HG02588 (cell line): ENCODE data around the gene MOB3B.
"Not testable (repeated sequence)": the region's sequence is repeated elsewhere in the genome, so short reads cannot be mapped to it uniquely, and the experiment has no call there.

ENCODE experiments used
- ATAC-seq: cut with Tn5 transposase; IDR thresholded peaks from one replicate; pipeline ENCODE4 v1.9.1; 2021; ENCODE audit warnings: mild to moderate bottlenecking, moderate library complexity; ENCODE audit not compliant: unreplicated experiment

MOB3B gene

GRCh38 chr9:27482709-27483108, 46.9 kb downstream of the MOB3B start:
- ATAC-seq, result no peak

GRCh38 chr9:27478322-27478721, 51.3 kb downstream of the MOB3B start:
- no peak for ATAC-seq

- no peak for ATAC-seq
Measured at GRCh38 chr9:27476870-27477515, 52.6 kb downstream of the MOB3B start.

GRCh38 chr9:27475057-27475595, 54.5 kb downstream of the MOB3B start:
- ATAC-seq, result no peak

- no peak for ATAC-seq
Measured at GRCh38 chr9:27474305-27474704, 55.3 kb downstream of the MOB3B start.

- no peak for ATAC-seq
Measured at GRCh38 chr9:27473111-27473529, 56.5 kb downstream of the MOB3B start.

- ATAC-seq, result no peak
Measured at GRCh38 chr9:27472195-27472594, 57.4 kb downstream of the MOB3B start.

GRCh38 chr9:27471789-27472188, 57.8 kb downstream of the MOB3B start:
- no peak for ATAC-seq

- no peak for ATAC-seq
Measured at GRCh38 chr9:27471366-27471765, 58.2 kb downstream of the MOB3B start.

GRCh38 chr9:27470291-27470856, 59.2 kb downstream of the MOB3B start:
- no peak for ATAC-seq

GRCh38 chr9:27469550-27469949, 60.1 kb downstream of the MOB3B start:
- no peak for ATAC-seq

- no peak for ATAC-seq
Measured at GRCh38 chr9:27468462-27469110, 61.0 kb downstream of the MOB3B start.

- ATAC-seq, result no peak
Measured at GRCh38 chr9:27468000-27468399, 61.6 kb downstream of the MOB3B start.

GRCh38 chr9:27467486-27467885, 62.1 kb downstream of the MOB3B start:
- ATAC-seq, result no peak

GRCh38 chr9:27466516-27466915, 63.1 kb downstream of the MOB3B start:
- not testable (repeated sequence) for ATAC-seq

- not testable (repeated sequence) for ATAC-seq
Measured at GRCh38 chr9:27464950-27465349, 64.7 kb downstream of the MOB3B start.

- no peak for ATAC-seq
Measured at GRCh38 chr9:27462846-27463245, 66.8 kb downstream of the MOB3B start.

GRCh38 chr9:27462434-27462833, 67.2 kb downstream of the MOB3B start:
- ATAC-seq, result no peak

- peak; percentile 83 for ATAC-seq
Measured at GRCh38 chr9:27460226-27461023, 69.2 kb downstream of the MOB3B start.

GRCh38 chr9:27457445-27457844, 72.2 kb downstream of the MOB3B start:
- no peak for ATAC-seq

- no peak for ATAC-seq
Measured at GRCh38 chr9:27453860-27454553, 75.6 kb downstream of the MOB3B start.
